ENCODE data around the gene ZFYVE9.
"Not testable (repeated sequence)": the region's sequence is repeated elsewhere in the genome, so short reads cannot be mapped to it uniquely, and the experiment has no call there.

The ZFYVE9 gene, protein sequence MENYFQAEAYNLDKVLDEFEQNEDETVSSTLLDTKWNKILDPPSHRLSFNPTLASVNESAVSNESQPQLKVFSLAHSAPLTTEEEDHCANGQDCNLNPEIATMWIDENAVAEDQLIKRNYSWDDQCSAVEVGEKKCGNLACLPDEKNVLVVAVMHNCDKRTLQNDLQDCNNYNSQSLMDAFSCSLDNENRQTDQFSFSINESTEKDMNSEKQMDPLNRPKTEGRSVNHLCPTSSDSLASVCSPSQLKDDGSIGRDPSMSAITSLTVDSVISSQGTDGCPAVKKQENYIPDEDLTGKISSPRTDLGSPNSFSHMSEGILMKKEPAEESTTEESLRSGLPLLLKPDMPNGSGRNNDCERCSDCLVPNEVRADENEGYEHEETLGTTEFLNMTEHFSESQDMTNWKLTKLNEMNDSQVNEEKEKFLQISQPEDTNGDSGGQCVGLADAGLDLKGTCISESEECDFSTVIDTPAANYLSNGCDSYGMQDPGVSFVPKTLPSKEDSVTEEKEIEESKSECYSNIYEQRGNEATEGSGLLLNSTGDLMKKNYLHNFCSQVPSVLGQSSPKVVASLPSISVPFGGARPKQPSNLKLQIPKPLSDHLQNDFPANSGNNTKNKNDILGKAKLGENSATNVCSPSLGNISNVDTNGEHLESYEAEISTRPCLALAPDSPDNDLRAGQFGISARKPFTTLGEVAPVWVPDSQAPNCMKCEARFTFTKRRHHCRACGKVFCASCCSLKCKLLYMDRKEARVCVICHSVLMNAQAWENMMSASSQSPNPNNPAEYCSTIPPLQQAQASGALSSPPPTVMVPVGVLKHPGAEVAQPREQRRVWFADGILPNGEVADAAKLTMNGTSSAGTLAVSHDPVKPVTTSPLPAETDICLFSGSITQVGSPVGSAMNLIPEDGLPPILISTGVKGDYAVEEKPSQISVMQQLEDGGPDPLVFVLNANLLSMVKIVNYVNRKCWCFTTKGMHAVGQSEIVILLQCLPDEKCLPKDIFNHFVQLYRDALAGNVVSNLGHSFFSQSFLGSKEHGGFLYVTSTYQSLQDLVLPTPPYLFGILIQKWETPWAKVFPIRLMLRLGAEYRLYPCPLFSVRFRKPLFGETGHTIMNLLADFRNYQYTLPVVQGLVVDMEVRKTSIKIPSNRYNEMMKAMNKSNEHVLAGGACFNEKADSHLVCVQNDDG (N-terminal part only)

GRCh38 chr1:52141513-52142219, at the start of gene ZFYVE9:
Gene ZFYVE9 (plus strand): TSS chr1:52142089. CDS start chr1:52233207, 91,118 bp downstream.
- TF ChIP-seq POLR2AphosphoS5 (IDR thresholded peaks at IDR 0.05; ENCODE audit: borderline replicate concordance, low read depth, low read length), result no peak
- TF ChIP-seq EZH2 (IDR thresholded peaks at IDR 0.05), result no peak
- Histone ChIP-seq H3K9ac (ENCODE audit: insufficient read length) (peak within 1 kb of the TSS; percentile 91), H3K4me3 (peak within 1 kb of the TSS; percentile 81), H3K27ac (peak within 1 kb of the TSS; percentile 45; the same call in 1 of the 2 replicates), H3K9me3 (ENCODE audit: low read depth, low read length) (no peaks in the 10 kb centered on the region), H3K36me3 (ENCODE audit: insufficient read depth, low read length) (no peaks in the 10 kb centered on the region)
- no peak for DNase-seq (ENCODE audit: low read depth, low spot score)

DNA sequence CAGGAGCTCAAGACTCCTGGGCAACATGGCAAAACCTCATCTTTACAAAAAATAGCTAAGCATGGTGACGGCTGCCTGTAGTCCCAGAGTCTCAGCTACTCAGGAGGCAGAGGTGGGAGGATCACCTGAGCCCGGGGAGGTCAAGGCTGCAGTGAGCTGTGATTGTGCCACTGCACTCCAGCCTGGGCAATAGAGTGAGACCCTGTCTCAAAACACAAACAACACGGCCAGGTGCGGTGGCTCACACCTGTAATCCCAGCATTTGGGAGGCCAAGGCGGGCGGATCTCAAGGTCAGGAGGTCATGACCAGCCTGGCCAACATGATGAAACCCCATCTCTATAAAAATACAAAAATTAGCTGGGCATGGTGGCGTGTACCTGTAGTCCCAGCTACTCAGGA, 47.6 kb upstream of the ZFYVE9 start:
- peaks cover 21% of the 10 kb centered on the region for H3K36me3 ChIP-seq (ENCODE audit: insufficient read depth, low read length)
- not testable (repeated sequence) for H3K4me3 ChIP-seq; H3K9ac ChIP-seq (ENCODE audit: insufficient read length); H3K9me3 ChIP-seq (ENCODE audit: low read depth, low read length); DNase-seq (ENCODE audit: low read depth, low spot score); H3K27ac ChIP-seq

- Histone ChIP-seq H3K9me3 (ENCODE audit: low read depth, low read length) (no peaks in the 10 kb centered on the region), H3K4me3 (no peak overlapping the region), H3K9ac (ENCODE audit: insufficient read length) (no peak overlapping the region), H3K36me3 (ENCODE audit: insufficient read depth, low read length) (peaks cover 3% of the 10 kb centered on the region), H3K27ac (no peak overlapping the region)
- DNase-seq (ENCODE audit: low read depth, low spot score), result no peak
- TF ChIP-seq EZH2 (IDR thresholded peaks at IDR 0.05) (no peak), POLR2AphosphoS5 (IDR thresholded peaks at IDR 0.05; ENCODE audit: borderline replicate concordance, low read depth, low read length) (no peak), FOXP2 (optimal IDR thresholded peaks at IDR 0.05; ENCODE audit: control extremely low read depth, extremely low read length, insufficient read depth) (no peak)
These were observed 45.7 kb upstream of the ZFYVE9 start for GRCh38 chr1:52096216-52096615.

DNA sequence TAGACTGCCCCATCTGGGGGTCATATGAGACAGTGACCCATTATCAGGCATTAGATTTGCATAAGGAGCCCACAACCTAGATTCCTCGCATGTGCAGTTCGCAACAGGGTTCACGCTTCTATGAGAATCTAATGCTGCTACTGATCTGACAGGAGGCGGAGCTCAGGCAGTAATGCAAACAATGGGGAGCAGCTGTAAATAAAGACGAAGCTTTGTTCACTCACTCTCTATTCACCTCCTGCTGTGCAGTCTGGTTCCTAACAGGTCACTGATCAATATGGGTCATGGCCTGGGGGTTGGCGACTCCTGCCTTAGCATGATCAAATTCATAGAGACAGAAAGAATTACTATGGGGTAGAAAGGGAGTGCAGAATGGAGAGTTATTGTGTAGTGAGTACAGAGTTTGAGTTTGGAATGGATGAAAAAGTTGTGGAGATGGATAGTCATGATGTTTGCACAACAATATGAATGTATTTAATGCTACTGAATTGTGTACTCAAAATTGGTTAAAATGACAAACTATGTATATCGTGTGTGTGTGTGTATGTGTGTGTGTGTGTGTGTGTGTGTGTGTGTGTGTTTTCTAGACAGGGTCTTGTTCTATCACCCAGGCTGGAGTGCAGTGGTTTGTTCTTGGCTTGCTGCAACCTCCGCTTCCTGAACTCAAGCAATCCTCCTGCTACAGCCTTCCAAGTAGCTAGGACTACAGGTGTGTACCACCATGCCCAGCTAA, 43.6 kb upstream of the ZFYVE9 start:
- H3K9ac ChIP-seq (ENCODE audit: insufficient read length), result no peak overlapping the region
- TF ChIP-seq EZH2 (IDR thresholded peaks at IDR 0.05) (no peak), FOXP2 (optimal IDR thresholded peaks at IDR 0.05; ENCODE audit: control extremely low read depth, extremely low read length, insufficient read depth) (no peak), POLR2AphosphoS5 (IDR thresholded peaks at IDR 0.05; ENCODE audit: borderline replicate concordance, low read depth, low read length) (no peak)
- no peaks in the 10 kb centered on the region for H3K9me3 ChIP-seq (ENCODE audit: low read depth, low read length)
- no peak for DNase-seq (ENCODE audit: low read depth, low spot score)
- no peak overlapping the region for H3K4me3 ChIP-seq
- no peak overlapping the region for H3K27ac ChIP-seq
- no peaks in the 10 kb centered on the region for H3K36me3 ChIP-seq (ENCODE audit: insufficient read depth, low read length)

- TF ChIP-seq FOXP2 (optimal IDR thresholded peaks at IDR 0.05; ENCODE audit: control extremely low read depth, extremely low read length, insufficient read depth), result no peak
- no peak for TF ChIP-seq EZH2 (IDR thresholded peaks at IDR 0.05)
- no peak for TF ChIP-seq POLR2AphosphoS5 (IDR thresholded peaks at IDR 0.05; ENCODE audit: borderline replicate concordance, low read depth, low read length)
- H3K9me3 ChIP-seq (ENCODE audit: low read depth, low read length), result no peaks in the 10 kb centered on the region
- no peak overlapping the region for H3K27ac ChIP-seq
- H3K4me3 ChIP-seq, result no peak overlapping the region
- DNase-seq (ENCODE audit: low read depth, low spot score), result no peak
- H3K9ac ChIP-seq (ENCODE audit: insufficient read length), result no peak overlapping the region
- no peaks in the 10 kb centered on the region for H3K36me3 ChIP-seq (ENCODE audit: insufficient read depth, low read length)
These were observed 39.4 kb upstream of the ZFYVE9 start for GRCh38 chr1:52102336-52103013.

- Histone ChIP-seq H3K36me3 (ENCODE audit: insufficient read depth, low read length) (no peaks in the 10 kb centered on the region), H3K9me3 (ENCODE audit: low read depth, low read length) (no peaks in the 10 kb centered on the region), H3K4me3 (no peak overlapping the region), H3K27ac (no peak overlapping the region), H3K9ac (ENCODE audit: insufficient read length) (no peak overlapping the region)
- TF ChIP-seq POLR2AphosphoS5 (IDR thresholded peaks at IDR 0.05; ENCODE audit: borderline replicate concordance, low read depth, low read length) (no peak), EZH2 (IDR thresholded peaks at IDR 0.05) (no peak), FOXP2 (optimal IDR thresholded peaks at IDR 0.05; ENCODE audit: control extremely low read depth, extremely low read length, insufficient read depth) (no peak)
- DNase-seq (ENCODE audit: low read depth, low spot score), result no peak
These were observed 30.4 kb upstream of the ZFYVE9 start for GRCh38 chr1:52111492-52111891.

- Histone ChIP-seq H3K4me3 (no peak overlapping the region), H3K9me3 (ENCODE audit: low read depth, low read length) (no peaks in the 10 kb centered on the region), H3K9ac (ENCODE audit: insufficient read length) (no peak overlapping the region), H3K36me3 (ENCODE audit: insufficient read depth, low read length) (no peaks in the 10 kb centered on the region), H3K27ac (no peak overlapping the region)
- no peak for DNase-seq (ENCODE audit: low read depth, low spot score)
- no peak for TF ChIP-seq EZH2 (IDR thresholded peaks at IDR 0.05)
- TF ChIP-seq FOXP2 (optimal IDR thresholded peaks at IDR 0.05; ENCODE audit: control extremely low read depth, extremely low read length, insufficient read depth), result no peak
- no peak for TF ChIP-seq POLR2AphosphoS5 (IDR thresholded peaks at IDR 0.05; ENCODE audit: borderline replicate concordance, low read depth, low read length)
These were observed 29.4 kb upstream of the ZFYVE9 start for GRCh38 chr1:52112489-52112888.
